GM19438 (cell line): ENCODE data around the gene PRDX6.
"Not testable (repeated sequence)": the region's sequence is repeated elsewhere in the genome, so short reads cannot be mapped to it uniquely, and the experiment has no call there.

Source experiments
- ATAC-seq: cut with Tn5 transposase; IDR thresholded peaks from one replicate; pipeline ENCODE4 v1.9.1; 2021; ENCODE audit warnings: low read depth; ENCODE audit not compliant: unreplicated experiment

The PRDX6 gene

DNA sequence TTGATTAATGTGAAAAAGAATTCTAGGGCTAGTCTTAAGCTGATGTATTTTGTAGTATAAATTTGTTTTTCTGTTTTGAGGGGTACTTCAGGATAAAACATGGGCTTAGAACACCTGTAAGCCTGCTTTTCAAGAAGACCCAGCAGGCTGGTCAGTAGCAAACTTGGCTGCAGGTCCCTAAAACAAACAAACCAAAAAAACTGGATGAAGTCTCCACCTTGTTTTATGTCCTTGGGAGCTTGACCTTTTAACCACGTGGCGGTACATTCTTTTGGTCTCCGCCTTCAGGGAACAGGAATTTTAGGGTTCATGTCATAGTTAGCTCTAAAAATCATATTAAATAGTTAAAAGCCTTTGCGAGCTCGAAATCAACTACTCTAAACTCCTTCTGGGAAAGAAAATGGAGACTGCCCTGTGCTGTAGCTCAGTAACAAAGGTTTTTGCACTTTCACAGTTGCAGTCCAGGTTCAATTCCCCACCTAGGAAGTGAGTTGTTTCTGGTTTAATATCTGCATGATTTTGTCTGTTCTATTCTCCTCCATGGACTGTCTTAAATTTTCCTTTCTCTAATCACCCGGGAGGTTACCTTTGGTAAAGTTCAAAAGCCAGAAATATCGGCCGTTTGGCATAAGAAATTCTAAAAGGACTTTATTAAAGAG is 18.6 kb downstream of the PRDX6 start:
- ATAC-seq: no peak

DNA sequence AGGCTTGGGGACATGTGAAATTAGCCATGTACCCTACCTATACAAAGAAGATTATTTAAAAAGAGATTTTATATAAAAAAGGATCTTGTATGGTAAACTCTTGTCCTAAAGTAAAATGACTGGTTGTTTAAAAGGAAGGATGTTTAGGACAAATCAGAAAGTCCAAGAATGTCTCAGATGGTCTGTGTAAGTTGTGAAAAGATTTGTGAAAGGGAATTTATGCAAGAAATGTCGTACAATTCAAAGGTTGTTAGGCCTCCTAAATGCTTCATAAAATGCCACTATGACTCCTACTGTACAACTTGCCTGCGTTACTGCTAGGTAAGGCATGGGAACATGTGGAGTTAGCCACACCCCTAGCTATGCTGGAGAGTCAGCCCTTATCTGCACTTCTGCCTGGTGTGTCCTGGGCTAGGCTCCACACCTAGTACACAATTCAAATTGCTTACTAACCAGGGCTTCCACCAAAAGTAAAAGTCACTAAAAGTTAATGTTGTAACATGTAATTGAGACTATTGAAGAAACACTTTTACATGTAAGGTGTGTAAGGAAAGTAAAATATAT is 19.7 kb downstream of the PRDX6 start:
- no peak for ATAC-seq

DNA sequence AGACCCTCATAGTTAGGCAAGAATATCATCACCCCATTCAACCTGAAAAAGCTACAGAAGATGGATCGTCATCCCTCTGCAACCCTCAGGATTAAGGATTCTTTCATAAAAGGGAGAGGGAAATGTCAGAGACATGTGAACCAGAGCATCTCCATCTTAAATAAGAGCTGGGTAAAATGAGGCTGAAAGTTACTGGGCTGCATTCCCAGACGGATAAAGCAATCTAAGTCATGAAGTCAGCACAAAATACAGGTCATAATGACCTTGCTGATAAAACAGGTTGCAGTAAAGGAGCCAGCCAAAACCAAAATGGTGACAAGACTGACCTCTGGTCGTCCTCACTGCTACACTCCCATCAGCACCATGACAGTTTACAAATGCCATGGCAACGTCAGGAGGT is 22.6 kb downstream of the PRDX6 start:
- ATAC-seq: no peak

DNA sequence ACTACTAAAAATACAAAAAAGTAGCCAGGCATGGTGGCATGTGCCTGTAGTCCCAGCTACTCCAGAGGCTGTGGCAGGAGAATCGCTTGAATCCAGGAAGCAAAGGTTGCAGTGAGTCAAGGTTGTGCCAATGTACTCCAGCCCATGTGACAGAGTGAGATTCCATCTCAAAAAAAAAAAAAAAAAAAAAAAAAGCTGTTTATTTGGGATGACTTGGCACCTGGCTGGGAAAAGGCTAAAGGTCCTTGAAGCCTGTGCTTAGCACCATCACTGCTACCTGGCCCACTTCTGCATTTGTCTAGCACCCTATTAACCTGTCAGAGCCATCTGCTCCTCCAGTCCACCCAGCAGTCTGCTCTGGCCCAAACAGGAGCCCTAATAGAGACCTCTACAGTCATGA is 25.0 kb downstream of the PRDX6 start:
- no peak for ATAC-seq

DNA sequence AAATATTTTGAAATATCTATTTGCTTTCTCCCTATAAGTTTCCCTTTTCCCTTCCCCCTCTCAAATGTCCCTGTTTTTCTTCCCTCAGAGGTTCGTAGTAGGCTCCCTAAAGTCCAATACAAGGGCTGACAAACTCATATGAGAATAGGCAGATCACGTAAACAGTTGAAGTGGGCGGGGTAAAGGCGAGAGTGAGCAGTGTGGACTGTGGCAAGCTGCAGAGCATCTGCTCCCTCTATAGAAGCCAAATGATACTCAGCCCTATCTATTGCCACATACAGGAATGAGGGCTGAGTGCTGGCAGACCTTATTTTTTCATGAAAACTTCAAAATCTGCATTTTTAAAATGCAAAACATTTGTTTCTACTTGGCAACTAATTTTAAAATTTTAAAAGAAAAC is 26.3 kb downstream of the PRDX6 start:
- no peak for ATAC-seq

DNA sequence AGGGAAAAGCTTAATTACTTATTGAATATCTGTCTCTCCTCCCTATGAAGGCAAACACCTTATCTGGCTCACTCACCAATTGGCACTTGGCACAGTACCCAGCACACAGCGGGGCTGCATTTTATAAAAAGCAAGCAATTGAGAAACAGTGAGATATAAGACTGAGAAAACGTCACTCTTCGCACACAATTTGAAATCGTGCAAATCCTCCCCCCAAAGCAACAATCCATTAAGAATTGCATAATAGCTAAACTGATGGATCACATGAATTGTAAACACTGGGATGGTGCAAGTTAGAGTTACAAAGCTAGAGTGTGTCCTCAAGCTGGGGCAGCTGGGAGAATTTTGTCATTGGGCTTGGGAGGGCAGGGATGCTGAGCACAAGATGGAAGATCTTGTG is 27.1 kb downstream of the PRDX6 start:
- ATAC-seq: no peak

DNA sequence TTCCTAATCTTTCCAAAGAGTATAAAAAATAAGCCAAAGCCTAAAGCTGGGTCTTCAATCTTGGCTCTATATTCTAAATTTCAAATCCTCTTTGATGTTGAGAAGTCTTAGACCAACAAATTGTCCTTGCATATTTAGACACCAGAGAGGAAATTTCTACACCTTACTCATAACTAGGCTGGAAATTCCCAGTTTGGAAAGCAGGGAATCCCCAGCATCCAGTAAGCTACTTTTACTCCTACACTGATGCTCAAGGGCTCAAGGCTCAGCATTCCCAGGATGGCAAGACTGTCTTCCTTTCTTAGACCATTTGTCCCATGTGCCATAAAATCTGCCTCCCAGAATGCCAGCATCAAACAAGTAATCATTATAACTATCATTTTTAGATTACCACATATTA is 28.3 kb downstream of the PRDX6 start:
- no peak for ATAC-seq

DNA sequence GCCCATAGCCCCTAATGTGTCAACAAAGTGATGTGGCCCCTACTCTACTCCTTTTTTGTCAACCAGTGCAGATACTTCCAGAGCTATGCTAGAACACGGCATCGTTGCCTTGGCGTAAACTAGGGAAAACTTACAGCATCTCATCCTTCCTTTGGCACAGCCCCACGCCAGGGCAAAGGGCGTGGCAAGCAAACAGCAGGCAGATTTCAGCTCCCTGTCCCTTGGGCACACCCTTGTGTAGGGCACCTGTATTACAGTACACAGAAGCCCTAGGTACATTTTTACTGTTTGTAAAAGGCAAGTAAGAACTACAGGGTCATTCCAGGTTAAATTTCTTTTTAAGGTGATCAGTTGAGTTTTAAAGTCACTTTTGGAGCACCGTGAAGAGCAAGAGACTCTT is 29.3 kb downstream of the PRDX6 start:
- no peak for ATAC-seq

DNA sequence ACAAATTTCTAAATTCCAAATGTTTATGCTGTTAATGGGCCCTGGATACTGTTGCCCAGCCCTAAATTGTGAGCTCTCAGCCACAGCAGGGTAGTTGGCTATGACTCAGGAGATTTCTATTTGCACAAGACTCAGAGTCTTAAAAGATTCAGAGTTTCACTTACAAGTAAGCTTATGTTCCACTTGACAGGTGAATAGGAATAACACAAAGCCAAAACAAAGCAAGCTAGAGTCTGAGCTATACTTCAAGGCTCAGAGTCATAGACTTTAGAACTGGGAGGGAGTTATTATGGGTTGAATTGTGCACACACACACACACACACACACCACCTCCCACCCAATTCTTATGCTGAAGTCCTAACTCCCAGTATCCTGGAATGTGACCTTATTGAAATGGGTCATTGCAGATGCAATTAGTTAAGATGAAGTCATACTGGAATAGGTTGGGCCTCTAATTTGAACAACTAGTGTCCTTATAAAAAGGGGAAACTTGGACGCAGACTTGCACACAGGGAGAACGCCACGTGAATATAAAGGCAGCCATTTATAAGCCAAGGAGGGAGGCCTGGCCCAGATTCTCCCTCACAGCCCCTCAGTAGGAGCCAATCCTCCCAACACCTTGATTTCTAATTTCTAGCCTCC is 30.2 kb downstream of the PRDX6 start:
- no peak for ATAC-seq

DNA sequence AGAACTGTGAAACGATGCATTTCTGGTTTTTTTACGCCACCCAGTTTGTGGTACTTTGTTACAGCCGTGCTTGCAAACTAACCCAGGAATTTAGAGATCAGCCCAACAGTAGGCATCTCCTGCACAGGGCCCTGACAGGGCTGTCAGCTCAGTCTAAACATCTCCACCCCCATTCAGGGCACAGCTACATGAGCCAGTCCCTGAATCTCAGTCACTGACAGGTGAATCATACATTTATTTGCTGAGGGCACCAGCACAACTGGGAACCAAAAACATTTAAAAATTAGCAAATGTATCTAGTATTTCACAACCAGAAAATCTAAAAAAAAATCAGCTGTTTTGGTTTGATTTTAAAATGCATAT is 30.7 kb downstream of the PRDX6 start:
- ATAC-seq: no peak

DNA sequence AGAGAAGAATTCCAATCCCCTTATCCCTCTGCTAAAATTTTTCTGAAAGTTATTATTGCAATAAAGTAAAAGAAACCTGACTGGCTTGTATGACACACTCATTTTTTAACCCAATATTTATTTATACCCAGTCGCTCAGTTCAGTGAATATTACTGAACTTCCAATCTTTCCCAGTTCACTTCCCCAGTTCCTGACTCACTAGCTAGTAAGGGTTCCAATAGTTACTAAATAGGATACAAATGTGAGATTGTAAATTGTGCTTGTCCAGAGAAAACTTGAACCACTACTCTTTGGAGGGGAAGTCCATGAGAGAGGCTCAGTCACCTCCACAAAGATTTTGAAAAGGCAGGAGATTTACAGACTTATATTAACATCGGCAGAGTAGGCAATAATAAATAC is 31.4 kb downstream of the PRDX6 start:
- ATAC-seq: no peak

DNA sequence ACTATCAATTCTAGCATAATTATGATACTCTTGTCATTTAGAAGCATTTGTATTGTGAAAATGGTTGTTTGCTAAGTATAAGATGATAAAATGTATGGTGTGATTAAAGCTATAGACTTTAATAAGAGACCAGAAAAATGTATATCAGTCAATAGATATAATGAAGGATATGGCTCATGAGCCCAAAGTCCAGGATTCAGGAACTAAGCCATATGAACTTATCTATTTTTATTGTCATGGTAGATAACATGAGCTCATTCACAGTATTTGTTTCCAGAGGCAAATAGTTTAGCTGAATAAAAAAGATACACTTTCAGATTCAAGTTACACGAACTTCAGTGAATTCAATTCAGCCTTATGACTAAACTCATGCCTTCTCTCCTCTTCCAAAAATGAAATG is 32.7 kb downstream of the PRDX6 start:
- no peak for ATAC-seq

DNA sequence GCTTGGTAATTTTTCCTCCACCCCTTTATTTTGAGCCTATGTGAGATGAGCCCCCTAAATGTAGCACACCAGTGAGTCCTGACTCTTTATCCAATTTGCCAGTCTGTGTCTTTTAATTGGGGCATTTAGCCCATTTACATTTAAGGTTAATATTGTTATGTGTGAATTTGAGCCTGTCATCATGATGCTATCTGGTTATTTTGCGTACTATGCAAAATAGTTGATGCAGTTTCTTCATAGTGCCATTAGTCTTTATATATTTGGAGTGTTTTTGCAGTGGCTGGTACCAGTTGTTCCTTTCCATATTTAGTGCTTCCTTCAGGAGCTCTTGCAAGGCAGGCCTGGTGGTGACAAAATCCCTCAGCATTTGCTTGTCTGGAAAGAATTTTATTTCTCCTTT is 37.4 kb downstream of the PRDX6 start:
- not testable (repeated sequence) for ATAC-seq

DNA sequence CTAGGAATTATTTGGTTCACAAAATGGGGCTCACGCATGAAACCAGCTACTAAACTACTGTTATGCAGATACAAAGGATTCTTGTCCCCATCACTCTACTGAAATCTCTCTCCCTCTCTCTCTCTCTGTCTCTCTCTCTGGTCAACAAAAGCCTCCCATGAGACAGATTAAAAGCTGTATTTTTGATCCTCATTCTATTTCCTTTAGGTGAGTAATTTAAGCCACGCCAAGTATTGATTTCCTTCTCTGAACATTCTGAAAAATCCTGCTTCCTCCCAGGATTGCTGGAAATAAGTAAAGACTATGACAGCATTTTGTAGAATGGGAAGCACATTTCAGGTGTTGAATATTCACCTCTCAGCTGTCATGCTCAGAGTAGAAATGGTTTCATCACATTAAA is 43.7 kb downstream of the PRDX6 start:
- ATAC-seq: no peak

DNA sequence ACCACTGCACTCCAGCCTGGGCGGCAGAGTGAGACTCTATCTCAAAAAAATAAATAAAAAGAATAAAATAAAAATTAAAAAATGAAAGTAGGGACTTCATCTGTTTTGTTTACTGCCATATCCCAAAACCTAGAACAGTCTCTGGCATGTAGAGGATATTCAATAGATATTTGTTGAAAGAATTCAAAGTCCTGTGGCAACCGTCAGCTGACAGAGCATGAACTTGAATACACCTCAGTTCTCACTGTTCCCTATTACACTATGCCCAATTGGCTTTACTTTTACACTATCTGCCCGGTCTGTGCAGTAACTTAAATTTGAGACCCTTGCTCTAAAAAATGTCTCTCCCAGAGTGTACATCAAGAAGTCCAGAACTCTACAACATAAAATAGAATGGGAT is 46.2 kb downstream of the PRDX6 start:
- ATAC-seq: no peak

DNA sequence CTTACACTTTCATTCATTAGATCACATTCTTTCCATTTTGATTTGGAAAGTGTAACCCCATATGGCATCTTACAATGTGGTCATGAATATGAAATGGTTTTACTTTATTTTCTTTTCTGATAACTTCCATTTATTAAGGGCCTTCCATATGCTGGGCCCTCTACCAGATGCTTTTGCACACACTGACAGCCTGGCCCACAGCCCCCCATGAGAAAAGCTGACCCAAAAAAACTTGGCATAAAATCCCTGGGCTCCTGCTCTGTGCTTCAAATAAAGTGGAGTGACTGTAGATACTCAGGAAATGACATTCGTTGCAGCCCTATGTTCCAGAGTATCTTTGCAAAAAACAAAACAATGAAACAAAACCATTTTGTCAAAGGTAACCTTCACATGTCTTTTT is 48.8 kb downstream of the PRDX6 start:
- no peak for ATAC-seq

DNA sequence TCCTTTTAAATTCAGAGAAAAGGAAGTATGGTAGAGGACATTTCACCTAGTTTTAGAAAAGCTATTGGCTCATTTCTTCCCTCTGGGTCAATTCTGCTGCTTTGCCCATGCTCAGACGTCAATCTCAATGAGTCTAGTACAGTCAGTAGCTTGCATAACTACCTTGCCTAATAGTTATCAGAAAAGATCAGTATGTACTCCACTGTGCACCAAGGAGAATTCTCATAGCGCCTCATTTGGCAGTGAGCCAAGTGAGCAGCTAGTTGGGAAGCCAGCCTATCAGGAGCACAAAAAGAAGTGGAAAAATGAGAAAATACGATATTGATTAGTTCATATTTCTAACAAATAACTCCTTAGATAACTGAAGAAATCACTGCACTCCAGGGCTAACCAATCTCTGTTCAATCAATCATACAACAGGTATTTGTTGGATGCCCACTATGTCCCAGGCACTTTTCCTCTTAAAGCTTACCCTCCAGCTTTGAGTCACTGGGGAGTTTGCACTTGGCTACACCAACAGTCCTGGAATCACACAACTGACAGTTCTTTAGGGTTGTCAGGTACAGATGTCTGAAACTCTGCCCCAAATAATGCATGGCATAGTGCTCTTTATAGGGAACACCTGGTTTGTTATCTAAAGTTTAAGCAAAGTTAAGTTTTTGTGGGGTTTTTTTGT is 50.2 kb downstream of the PRDX6 start:
- no peak for ATAC-seq

DNA sequence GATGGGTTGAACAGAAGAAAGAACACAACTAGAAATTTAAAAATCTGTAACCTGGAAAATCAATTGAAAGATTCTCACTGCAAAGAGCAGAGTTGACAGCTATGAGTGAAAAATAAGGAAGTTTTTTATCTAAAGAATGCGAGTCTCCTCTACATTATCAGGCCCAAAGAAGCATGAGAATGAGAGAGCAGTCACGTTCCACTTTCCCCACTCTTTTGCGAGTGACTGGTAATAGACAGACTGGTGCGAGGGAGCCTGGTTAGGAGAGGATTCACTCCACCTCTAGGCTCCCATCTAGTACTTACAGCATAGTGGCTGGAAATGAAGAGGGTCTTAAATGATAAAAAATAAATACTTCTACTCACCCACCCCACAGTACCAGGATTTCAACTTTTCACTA is 52.0 kb downstream of the PRDX6 start:
- ATAC-seq: no peak

DNA sequence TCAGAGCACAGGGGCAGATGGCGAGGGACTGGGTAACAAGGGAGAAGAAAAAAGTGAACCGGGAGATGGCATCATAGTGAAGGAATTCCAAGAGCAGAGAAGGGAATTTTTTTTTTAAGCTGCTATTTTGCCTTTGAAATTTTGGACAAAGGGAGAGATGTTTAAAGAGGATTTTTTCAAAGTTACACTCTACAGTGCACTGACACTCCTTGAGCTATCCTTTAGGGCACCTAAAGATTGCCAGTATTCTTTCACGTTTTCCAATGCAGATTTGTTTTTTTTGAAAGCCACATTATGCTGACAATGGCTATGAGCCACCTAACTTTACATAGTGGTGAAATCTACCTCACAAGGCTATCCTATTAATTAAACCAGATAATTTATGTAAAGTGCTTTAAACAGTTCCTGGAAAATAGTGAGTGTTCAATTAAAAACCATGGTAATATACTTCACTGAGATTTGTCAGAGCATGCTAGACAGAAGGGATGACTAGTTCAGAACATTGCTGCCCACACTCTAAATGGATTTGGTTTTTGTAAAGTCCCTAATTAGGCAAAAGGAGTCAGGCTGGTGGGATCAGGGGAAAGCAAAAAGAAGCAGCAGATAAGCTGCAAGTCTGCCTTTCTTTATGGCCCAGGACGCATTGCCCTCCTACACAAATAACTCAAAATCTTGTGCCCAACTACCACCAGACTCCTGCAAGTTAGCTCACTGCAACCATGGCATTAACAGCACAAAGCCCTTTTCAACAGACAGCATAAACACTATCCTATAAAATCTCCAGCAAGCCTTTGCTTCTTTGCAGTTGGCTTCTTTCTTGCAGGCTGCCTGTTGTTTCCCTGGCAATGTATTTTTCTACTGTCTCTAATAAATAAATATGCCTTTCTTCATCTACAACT is 53.9 kb downstream of the PRDX6 start:
- ATAC-seq: no peak

DNA sequence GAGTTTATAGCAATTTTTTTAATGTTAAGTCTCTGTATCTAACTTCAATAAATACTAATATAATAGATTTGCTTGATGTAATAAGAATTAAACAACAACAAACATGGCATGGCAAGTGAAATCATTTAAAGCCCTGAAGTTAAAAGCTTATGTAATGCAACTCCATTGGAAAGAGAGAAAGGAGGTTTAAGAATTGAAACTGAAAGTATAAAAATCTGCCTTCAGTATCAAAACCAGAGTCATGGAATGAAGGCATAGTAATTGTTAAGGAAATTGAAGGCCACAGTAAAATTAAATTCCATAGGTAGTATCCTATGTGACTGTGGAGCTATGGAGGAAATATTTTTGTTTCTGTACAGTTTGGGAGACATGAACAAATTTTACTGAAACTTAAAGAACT is 55.1 kb downstream of the PRDX6 start:
- ATAC-seq: no peak

DNA sequence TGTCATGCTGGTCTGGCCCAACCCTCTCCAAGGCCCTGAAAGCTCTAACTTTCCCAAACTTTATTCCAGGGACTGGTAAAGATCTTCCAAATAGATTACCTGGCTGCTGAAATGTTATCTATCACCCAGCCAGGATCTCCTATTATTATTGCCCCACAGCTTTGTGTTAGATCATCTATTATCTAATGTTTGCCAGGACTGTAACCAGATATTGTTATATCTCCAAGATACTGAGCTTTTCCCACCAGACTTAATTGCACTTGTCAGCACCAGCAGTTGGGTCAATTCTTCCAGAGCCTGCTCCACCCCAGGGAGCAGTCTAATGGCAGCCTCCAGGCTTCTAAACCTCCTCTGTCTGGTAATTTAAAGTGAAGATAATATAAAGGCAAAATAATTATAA is 59.1 kb downstream of the PRDX6 start:
- no peak for ATAC-seq
